Smooth muscle cell (in vitro differentiated cells): Measurements from ENCODE around the gene NGRN. TPM values are rescaled to one million over a fixed set of nuclear protein-coding genes. Genes with fewer than 3 reads are reported as not detected.

ENCODE experiments used
- DNase-seq: peaks from one replicate; lab custom pipeline; 2025; ENCODE audit not compliant: unreplicated experiment; lab: John Stamatoyannopoulos, UW
- H2AFZ ChIP-seq: fragments of 200-600 bp; sonication (generic); 2 replicates; pipeline ENCODE4 v1.6.0; 2016; ENCODE audit warnings: antibody characterized with exemption, low read depth, mild to moderate bottlenecking
- H3F3A ChIP-seq: fragments of 200-600 bp; sonication (generic); 2 replicates; pipeline ENCODE4 v1.6.0; 2017; ENCODE audit warnings: antibody characterized with exemption, low read depth
- H3K27ac ChIP-seq: fragments of 200-600 bp; sonication (generic); 2 replicates; pipeline ENCODE4 v1.5.1; 2016; ENCODE audit warnings: low read depth, mild to moderate bottlenecking
- H3K27me3 ChIP-seq: fragments of 200-600 bp; sonication (generic); 2 replicates; pipeline ENCODE4 v1.6.1; 2016; ENCODE audit warnings: low read depth, mild to moderate bottlenecking
- H3K36me3 ChIP-seq: fragments of 200-600 bp; sonication (generic); 2 replicates; pipeline ENCODE4 v1.5.1; 2016; ENCODE audit warnings: low read depth
- H3K4me1 ChIP-seq: fragments of 200-600 bp; sonication (generic); 2 replicates; pipeline ENCODE4 v1.5.1; 2016; ENCODE audit warnings: low read depth
- H3K4me2 ChIP-seq: fragments of 200-600 bp; sonication (generic); 2 replicates; pipeline ENCODE4 v1.6.0; 2016; ENCODE audit warnings: mild to moderate bottlenecking
- H3K4me3 ChIP-seq: fragments of 200-600 bp; sonication (generic); 2 replicates; pipeline ENCODE4 v1.5.1; 2016; ENCODE audit warnings: mild to moderate bottlenecking
- H3K79me2 ChIP-seq: fragments of 200-600 bp; sonication (generic); 2 replicates; pipeline ENCODE4 v1.6.0; 2016; ENCODE audit warnings: low read depth, mild to moderate bottlenecking
- H3K9ac ChIP-seq: fragments of 200-600 bp; sonication (generic); 2 replicates; pipeline ENCODE4 v1.6.0; 2016; ENCODE audit warnings: low read depth
- H3K9me3 ChIP-seq: fragments of 200-600 bp; sonication (generic); replicated peaks from 2 replicates; pipeline ENCODE4 v1.5.1; 2016; ENCODE audit warnings: low read depth
- H4K20me1 ChIP-seq: fragments of 200-600 bp; sonication (generic); 2 replicates; pipeline ENCODE4 v1.6.0; 2016; ENCODE audit warnings: low read depth
- CTCF ChIP-seq: fragments of 200-600 bp; sonication (generic); IDR thresholded peaks from 2 replicates; pipeline ENCODE4 v1.5.1; 2017; ENCODE audit warnings: borderline replicate concordance, mild to moderate bottlenecking, antibody characterized with exemption; ENCODE audit not compliant: insufficient read depth, poor library complexity, severe bottlenecking
- WGBS: methylation state at CpG from one replicate; pipeline ENCODE4 v1.1.7; 2016; ENCODE audit warnings: low lambda C conversion rate; 5-methylcytosine and 5-hydroxymethylcytosine counted together
- polyA plus RNA-seq: library from polyadenylated mRNA; unstranded; fragments of >200 nt; fragmentation: Nextera tagmentation; extraction: Ambion mirVana; gene quantifications from 2 replicates; pipeline ENCODE4 v1.2.1, GENCODE V29; 2016
- total RNA-seq: library from RNA; depleted of rRNA; stranded (reverse); fragments of >200 nt; gene quantifications from 2 replicates; pipeline ENCODE4 v1.2.3, GENCODE V29; 2014

The NGRN gene
- total and polyA plus RNA-seq, 2 experiments from 2014 or later: 54.8 to 71.5 TPM

- Histone ChIP-seq H3K36me3 (no peaks in the 10 kb centered on the region), H4K20me1 (peaks cover 5% of the 10 kb centered on the region), H3K27ac (no peak overlapping the region), H3K4me3 (no peak overlapping the region), H3K4me1 (no peaks in the 10 kb centered on the region), H3K79me2 (peaks cover 16% of the 10 kb centered on the region), H3K9me3 (no peaks in the 10 kb centered on the region), H3K4me2 (no peak overlapping the region), H3F3A (no peaks in the 10 kb centered on the region), H3K27me3 (no peaks in the 10 kb centered on the region), H2AFZ (no peak overlapping the region), H3K9ac (no peak overlapping the region)
- DNase-seq: no peak
- 71% methylated on average over 5 of the region's 5 CpGs for WGBS
- TF ChIP-seq CTCF: no peak
These were observed 3.0 kb upstream of the NGRN start for GRCh38 chr15:90262426-90262825.

- H3K4me3 ChIP-seq: peak overlapping the region; percentile 73
- H3K9me3 ChIP-seq: no peaks in the 10 kb centered on the region
- H3K4me2 ChIP-seq: peak overlapping the region; percentile 91
- no peak for DNase-seq
- H3K79me2 ChIP-seq: peaks cover 22% of the 10 kb centered on the region
- no peak for TF ChIP-seq CTCF
- no peak overlapping the region for H3K9ac ChIP-seq
- H3K36me3 ChIP-seq: no peaks in the 10 kb centered on the region
- H3F3A ChIP-seq: no peaks in the 10 kb centered on the region
- peak overlapping the region; percentile 78 for H3K27ac ChIP-seq
- H3K27me3 ChIP-seq: no peaks in the 10 kb centered on the region
- H2AFZ ChIP-seq: no peak overlapping the region
- peaks cover 7% of the 10 kb centered on the region for H3K4me1 ChIP-seq
- 84% methylated on average over 4 of the region's 4 CpGs for WGBS
- peaks cover 20% of the 10 kb centered on the region for H4K20me1 ChIP-seq
These were observed 801 bp upstream of the NGRN start for GRCh38 chr15:90264671-90265070.

GRCh38 chr15:90266061-90266431 lies 574 bp downstream of the NGRN start:
- peaks cover 22% of the 10 kb centered on the region for H3K79me2 ChIP-seq
- 39% methylated on average over 16 of the region's 16 CpGs for WGBS
- no peaks in the 10 kb centered on the region for H3K9me3 ChIP-seq
- H3K4me1 ChIP-seq: peaks cover 7% of the 10 kb centered on the region
- peak overlapping the region; percentile 69 for H3K9ac ChIP-seq
- no peak for DNase-seq
- TF ChIP-seq CTCF: no peak
- peak overlapping the region; percentile 91 for H3K4me2 ChIP-seq
- H3K27ac ChIP-seq: peak overlapping the region; percentile 78
- H3K36me3 ChIP-seq: no peaks in the 10 kb centered on the region
- no peaks in the 10 kb centered on the region for H3F3A ChIP-seq
- H3K27me3 ChIP-seq: no peaks in the 10 kb centered on the region
- peak overlapping the region; percentile 73 for H3K4me3 ChIP-seq
- peaks cover 27% of the 10 kb centered on the region for H4K20me1 ChIP-seq
- peak overlapping the region; percentile 81 for H2AFZ ChIP-seq

GRCh38 chr15:90266485-90266884 lies 1.0 kb downstream of the NGRN start:
- Histone ChIP-seq H3K9ac (peak overlapping the region; percentile 69), H3K79me2 (peaks cover 22% of the 10 kb centered on the region), H3F3A (no peaks in the 10 kb centered on the region), H4K20me1 (peaks cover 27% of the 10 kb centered on the region), H3K9me3 (no peaks in the 10 kb centered on the region), H3K4me2 (peak overlapping the region; percentile 91), H3K27me3 (no peaks in the 10 kb centered on the region), H3K36me3 (no peaks in the 10 kb centered on the region), H3K27ac (peak overlapping the region; percentile 78), H2AFZ (peak overlapping the region; percentile 81), H3K4me3 (peak overlapping the region; percentile 73), H3K4me1 (peaks cover 7% of the 10 kb centered on the region)
- no peak for DNase-seq
- 51% methylated on average over 15 of the region's 15 CpGs for WGBS
- no peak for TF ChIP-seq CTCF
